Measurements from ENCODE around the gene JAML. TPM values are rescaled to one million over a fixed set of nuclear protein-coding genes. Genes with fewer than 3 reads are reported as not detected.

JAML gene
- total RNA-seq, 1 donor from 2014 or later: 17.2 TPM

DNA sequence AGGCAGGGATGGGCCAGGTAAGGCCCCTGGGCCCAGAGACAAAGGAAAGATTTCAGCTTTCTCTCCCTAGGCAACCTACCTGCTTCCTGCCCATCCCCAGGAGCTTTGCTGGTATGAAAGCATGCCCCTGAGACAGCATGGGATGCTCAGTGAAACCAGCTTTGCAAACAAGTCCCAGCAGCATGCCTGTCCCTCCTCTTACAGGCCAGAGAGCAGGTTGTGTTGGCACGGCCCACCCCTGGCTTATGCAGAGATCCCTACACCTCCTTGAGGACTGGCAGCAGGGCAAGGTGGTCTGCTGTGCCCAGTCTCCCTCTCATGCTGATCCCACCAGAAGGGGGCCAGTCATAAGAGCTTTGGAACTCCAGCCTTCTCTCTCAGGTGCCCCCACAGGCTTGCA lies 75.3 kb downstream of the JAML start:
- H3K4me1 ChIP-seq: peaks cover 25% of the 10 kb centered on the region
- no peak overlapping the region for H3K4me3 ChIP-seq
- H3K27ac ChIP-seq: no peak overlapping the region
- no peaks in the 10 kb centered on the region for H3K9me3 ChIP-seq
- TF ChIP-seq, protein P1, sequence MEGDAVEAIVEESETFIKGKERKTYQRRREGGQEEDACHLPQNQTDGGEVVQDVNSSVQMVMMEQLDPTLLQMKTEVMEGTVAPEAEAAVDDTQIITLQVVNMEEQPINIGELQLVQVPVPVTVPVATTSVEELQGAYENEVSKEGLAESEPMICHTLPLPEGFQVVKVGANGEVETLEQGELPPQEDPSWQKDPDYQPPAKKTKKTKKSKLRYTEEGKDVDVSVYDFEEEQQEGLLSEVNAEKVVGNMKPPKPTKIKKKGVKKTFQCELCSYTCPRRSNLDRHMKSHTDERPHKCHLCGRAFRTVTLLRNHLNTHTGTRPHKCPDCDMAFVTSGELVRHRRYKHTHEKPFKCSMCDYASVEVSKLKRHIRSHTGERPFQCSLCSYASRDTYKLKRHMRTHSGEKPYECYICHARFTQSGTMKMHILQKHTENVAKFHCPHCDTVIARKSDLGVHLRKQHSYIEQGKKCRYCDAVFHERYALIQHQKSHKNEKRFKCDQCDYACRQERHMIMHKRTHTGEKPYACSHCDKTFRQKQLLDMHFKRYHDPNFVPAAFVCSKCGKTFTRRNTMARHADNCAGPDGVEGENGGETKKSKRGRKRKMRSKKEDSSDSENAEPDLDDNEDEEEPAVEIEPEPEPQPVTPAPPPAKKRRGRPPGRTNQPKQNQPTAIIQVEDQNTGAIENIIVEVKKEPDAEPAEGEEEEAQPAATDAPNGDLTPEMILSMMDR (IDR thresholded peaks at IDR 0.05): no peak
- no peak for TF ChIP-seq POLR2A (IDR thresholded peaks at IDR 0.05)
- no peak for TF ChIP-seq POLR2AphosphoS5 (IDR thresholded peaks at IDR 0.05; ENCODE audit: insufficient read depth in 1 of 2, low read depth in 1 of 2)
- no peaks in the 10 kb centered on the region for H3K27me3 ChIP-seq
- H3K36me3 ChIP-seq: no peaks in the 10 kb centered on the region
- intact Hi-C loops (cut with DNase I): loop anchor here (10.0 kb wide), 1 partner anchor 205 kb away; the partner anchor contains the start of gene UBE4A
- no peak for DNase-seq (ENCODE audit: extremely low spot score in 2 of 2)

DNA sequence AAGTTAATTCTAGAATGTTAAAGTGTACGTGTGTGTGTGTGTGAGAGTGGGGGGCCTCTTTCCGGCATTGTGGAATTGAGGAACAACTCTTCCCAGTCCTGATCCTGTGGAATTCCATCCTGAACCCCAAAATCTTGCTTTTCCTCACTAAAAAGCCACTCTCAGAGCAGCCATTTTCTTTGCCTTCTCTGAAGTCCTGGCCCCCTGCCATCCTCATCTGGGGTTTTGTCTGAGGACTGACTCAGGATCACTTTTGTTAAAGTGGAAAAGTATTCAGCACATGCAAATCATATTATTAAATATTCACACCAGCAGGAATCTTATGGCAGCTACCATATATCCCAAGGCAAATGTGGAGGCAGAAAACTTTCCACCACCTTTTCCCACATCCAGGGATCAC lies 76.0 kb downstream of the JAML start:
- intact Hi-C loops (cut with DNase I): loop anchor here (10.0 kb wide), 1 partner anchor 206 kb away; the partner anchor contains the start of gene UBE4A
- H3K4me3 ChIP-seq: no peak overlapping the region
- H3K36me3 ChIP-seq: no peaks in the 10 kb centered on the region
- no peaks in the 10 kb centered on the region for H3K27me3 ChIP-seq
- no peak for DNase-seq (ENCODE audit: extremely low spot score in 2 of 2)
- no peak overlapping the region for H3K27ac ChIP-seq
- H3K9me3 ChIP-seq: no peaks in the 10 kb centered on the region
- no peak for TF ChIP-seq POLR2AphosphoS5 (IDR thresholded peaks at IDR 0.05; ENCODE audit: insufficient read depth in 1 of 2, low read depth in 1 of 2)
- TF ChIP-seq, protein P1 (IDR thresholded peaks at IDR 0.05): no peak
- no peak for TF ChIP-seq POLR2A (IDR thresholded peaks at IDR 0.05)
- peaks cover 25% of the 10 kb centered on the region for H3K4me1 ChIP-seq

DNA sequence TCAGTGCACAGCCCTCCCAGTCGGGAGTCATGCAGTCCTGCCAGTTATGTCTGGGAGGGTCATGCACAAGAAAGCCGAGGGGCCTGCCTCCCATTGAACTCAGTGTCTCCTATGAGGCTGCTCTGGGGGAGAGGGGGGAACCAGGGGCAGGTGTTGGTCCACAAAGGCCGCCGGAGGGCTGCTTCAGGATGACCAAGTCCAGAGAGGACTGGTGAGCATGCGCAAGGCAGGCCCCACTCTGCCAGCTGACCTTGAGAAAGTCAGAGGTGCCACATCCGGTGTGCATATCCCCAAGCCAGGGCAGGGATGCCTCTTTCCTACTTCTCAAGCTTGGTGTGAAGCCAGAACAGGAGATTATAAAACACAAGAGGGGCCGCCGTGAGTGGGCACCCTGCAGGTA lies 76.6 kb downstream of the JAML start:
- intact Hi-C loops (cut with DNase I): loop anchor here (10.0 kb wide), 1 partner anchor 207 kb away; the partner anchor contains the start of gene UBE4A
- Histone ChIP-seq H3K27ac (no peak overlapping the region), H3K27me3 (no peaks in the 10 kb centered on the region), H3K4me1 (peaks cover 21% of the 10 kb centered on the region), H3K4me3 (no peak overlapping the region), H3K36me3 (no peaks in the 10 kb centered on the region), H3K9me3 (no peaks in the 10 kb centered on the region)
- TF ChIP-seq POLR2AphosphoS5 (IDR thresholded peaks at IDR 0.05; ENCODE audit: insufficient read depth in 1 of 2, low read depth in 1 of 2) (no peak), POLR2A (IDR thresholded peaks at IDR 0.05) (no peak)
- TF ChIP-seq, protein P1 (IDR thresholded peaks at IDR 0.05): no peak
- DNase-seq (ENCODE audit: extremely low spot score in 2 of 2): no peak

DNA sequence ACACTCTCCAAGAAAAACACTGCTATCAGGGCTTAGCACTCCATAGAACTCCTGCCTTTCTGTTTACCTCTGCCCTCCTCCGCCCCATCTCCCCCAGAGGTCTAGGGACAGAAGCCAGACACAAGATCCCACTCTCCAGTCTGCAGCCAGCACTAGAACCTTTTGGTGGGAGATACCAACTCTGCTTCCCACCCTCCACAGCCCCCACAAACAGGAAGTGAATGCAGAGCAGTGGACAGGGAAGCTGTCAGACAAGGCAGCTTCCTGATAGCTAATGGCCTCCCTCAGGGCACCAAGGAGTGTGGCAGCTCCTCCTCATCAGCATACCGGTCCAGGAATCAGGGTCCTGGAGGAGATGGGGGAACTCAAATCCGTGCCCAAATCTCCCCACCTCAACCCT lies 77.3 kb downstream of the JAML start:
- TF ChIP-seq POLR2AphosphoS5 (IDR thresholded peaks at IDR 0.05; ENCODE audit: insufficient read depth in 1 of 2, low read depth in 1 of 2): no peak
- TF ChIP-seq, protein P1 (IDR thresholded peaks at IDR 0.05): no peak
- TF ChIP-seq POLR2A (IDR thresholded peaks at IDR 0.05): no peak
- Histone ChIP-seq H3K9me3 (no peaks in the 10 kb centered on the region), H3K27me3 (no peaks in the 10 kb centered on the region), H3K36me3 (no peaks in the 10 kb centered on the region), H3K27ac (no peak overlapping the region), H3K4me1 (peaks cover 15% of the 10 kb centered on the region), H3K4me3 (no peak overlapping the region)
- intact Hi-C loops (cut with DNase I): loop anchor here (2.0 to 10.0 kb wide), 2 partner anchors 23 to 207 kb away; partner anchors contain the start of gene UBE4A
- no peak for DNase-seq (ENCODE audit: extremely low spot score in 2 of 2)

DNA sequence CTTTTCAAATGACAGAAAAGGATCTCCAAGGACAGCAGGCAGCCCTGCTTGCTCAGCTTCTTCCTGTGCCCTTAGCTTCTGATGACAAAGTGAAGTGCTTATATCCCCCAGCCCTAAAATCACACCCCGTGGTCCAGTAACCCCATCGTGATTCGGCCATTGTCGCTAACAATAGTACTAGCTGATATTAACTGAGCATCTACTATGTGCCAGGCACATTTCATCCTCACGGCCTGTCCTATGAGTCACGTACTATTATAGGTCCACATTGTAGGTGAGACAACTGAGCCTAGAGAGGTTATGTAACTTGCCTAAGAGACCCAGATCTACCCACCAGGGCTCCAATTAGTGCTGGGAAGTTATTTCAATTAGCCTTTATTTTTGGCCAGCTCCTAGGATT lies 78.3 kb downstream of the JAML start:
- Histone ChIP-seq H3K4me1 (peaks cover 7% of the 10 kb centered on the region), H3K36me3 (no peaks in the 10 kb centered on the region), H3K27ac (peak overlapping the region; percentile 67), H3K27me3 (no peaks in the 10 kb centered on the region), H3K4me3 (no peak overlapping the region), H3K9me3 (no peaks in the 10 kb centered on the region)
- intact Hi-C loops (cut with DNase I): loop anchor here (2.0 to 10.0 kb wide), 2 partner anchors 24 to 208 kb away; partner anchors contain the start of gene UBE4A
- TF ChIP-seq POLR2AphosphoS5 (IDR thresholded peaks at IDR 0.05; ENCODE audit: insufficient read depth in 1 of 2, low read depth in 1 of 2): no peak
- TF ChIP-seq, protein P1 (IDR thresholded peaks at IDR 0.05): no peak
- no peak for TF ChIP-seq POLR2A (IDR thresholded peaks at IDR 0.05)
- no peak for DNase-seq (ENCODE audit: extremely low spot score in 2 of 2)

Measured in vagina (tissue), 2 donors.